Activated T-cell treated with anti-CD3 and anti-CD28 coated beads, Interleukin-2, amount 50 U/mL, for 48 hours (primary cell): Measurements from ENCODE around the gene DGAT2.

Experiments used
- DNase-seq, 2 experiments: peaks; one replicate each; pipeline ENCODE4 v3.0.0-alpha.2; 2020

Gene DGAT2

GRCh38 chr11:75802021-75802912 lies 33.7 kb downstream of the DGAT2 start:
- DNase-seq = no peak

GRCh38 chr11:75802913-75803820 lies 34.6 kb downstream of the DGAT2 start:
- peak; percentile 81 to 82 for DNase-seq

- no peak for DNase-seq
Observed at GRCh38 chr11:75809111-75809510, 40.5 kb downstream of the DGAT2 start.

- DNase-seq = no peak
Observed at GRCh38 chr11:75809991-75810390, 41.4 kb downstream of the DGAT2 start.

- DNase-seq = no peak
Observed at GRCh38 chr11:75810637-75811390, 42.2 kb downstream of the DGAT2 start.

GRCh38 chr11:75811485-75811884 lies 42.9 kb downstream of the DGAT2 start:
- DNase-seq = no peak

GRCh38 chr11:75812542-75813040 lies 44.0 kb downstream of the DGAT2 start:
- no peak for DNase-seq

- no peak for DNase-seq
Observed at GRCh38 chr11:75813124-75813523, 44.5 kb downstream of the DGAT2 start.

GRCh38 chr11:75813622-75814039 lies 45.1 kb downstream of the DGAT2 start:
- no peak for DNase-seq

- no peak for DNase-seq
Observed at GRCh38 chr11:75814363-75814676, 45.7 kb downstream of the DGAT2 start.

GRCh38 chr11:75814677-75815344 lies 46.2 kb downstream of the DGAT2 start, which contains the start of gene UVRAG:
UVRAG (plus strand) TSS chr11:75815210; CDS start chr11:75815408, 198 bp downstream.
- DNase-seq = peak; percentile 99 to 100

- DNase-seq = no peak
Observed at GRCh38 chr11:75815345-75816168, 47.0 kb downstream of the DGAT2 start.

- DNase-seq = peak in 1 of 2 experiments; percentile 32
Observed at GRCh38 chr11:75816561-75817239, 48.1 kb downstream of the DGAT2 start.

GRCh38 chr11:75820645-75821044 lies 52.1 kb downstream of the DGAT2 start:
- no peak for DNase-seq

- no peak for DNase-seq
Observed at GRCh38 chr11:75821202-75821601, 52.6 kb downstream of the DGAT2 start.

- no peak for DNase-seq
Observed at GRCh38 chr11:75822541-75822940, 54.0 kb downstream of the DGAT2 start.

- no peak for DNase-seq
Observed at GRCh38 chr11:75823415-75823814, 54.8 kb downstream of the DGAT2 start.

- DNase-seq = no peak
Observed at GRCh38 chr11:75823946-75824345, 55.4 kb downstream of the DGAT2 start.

- DNase-seq = no peak
Observed at GRCh38 chr11:75826461-75827230, 58.1 kb downstream of the DGAT2 start.

GRCh38 chr11:75827562-75827961 lies 59.0 kb downstream of the DGAT2 start:
- DNase-seq = no peak
